SK-N-DZ (cell line): ENCODE results near the gene TMEM14B. TPM values are rescaled to one million over a fixed set of nuclear protein-coding genes. Genes with fewer than 3 reads are reported as not detected.
"Not testable (repeated sequence)": the region's sequence is repeated elsewhere in the genome, so short reads cannot be mapped to it uniquely, and the experiment has no call there.

Experiments
- DNase-seq: peaks from one replicate; pipeline ENCODE4 v3.0.0-alpha.2; 2015; ENCODE audit warnings: low spot score
- polyA plus RNA-seq, 2 experiments: library from polyadenylated mRNA; depleted of rRNA; stranded (reverse); fragments of >200 nt; gene quantifications; 2 replicates each; pipeline ENCODE4 v1.2.3, GENCODE V29; 2014

TMEM14B gene
- polyA plus RNA-seq (2014; cell fraction: cytosol; rRNA removed), result 161 TPM in 2 replicates
- 81.1 and 113 TPM in 2 replicates for polyA plus RNA-seq (2014; cell fraction: nucleus; rRNA removed)

DNA sequence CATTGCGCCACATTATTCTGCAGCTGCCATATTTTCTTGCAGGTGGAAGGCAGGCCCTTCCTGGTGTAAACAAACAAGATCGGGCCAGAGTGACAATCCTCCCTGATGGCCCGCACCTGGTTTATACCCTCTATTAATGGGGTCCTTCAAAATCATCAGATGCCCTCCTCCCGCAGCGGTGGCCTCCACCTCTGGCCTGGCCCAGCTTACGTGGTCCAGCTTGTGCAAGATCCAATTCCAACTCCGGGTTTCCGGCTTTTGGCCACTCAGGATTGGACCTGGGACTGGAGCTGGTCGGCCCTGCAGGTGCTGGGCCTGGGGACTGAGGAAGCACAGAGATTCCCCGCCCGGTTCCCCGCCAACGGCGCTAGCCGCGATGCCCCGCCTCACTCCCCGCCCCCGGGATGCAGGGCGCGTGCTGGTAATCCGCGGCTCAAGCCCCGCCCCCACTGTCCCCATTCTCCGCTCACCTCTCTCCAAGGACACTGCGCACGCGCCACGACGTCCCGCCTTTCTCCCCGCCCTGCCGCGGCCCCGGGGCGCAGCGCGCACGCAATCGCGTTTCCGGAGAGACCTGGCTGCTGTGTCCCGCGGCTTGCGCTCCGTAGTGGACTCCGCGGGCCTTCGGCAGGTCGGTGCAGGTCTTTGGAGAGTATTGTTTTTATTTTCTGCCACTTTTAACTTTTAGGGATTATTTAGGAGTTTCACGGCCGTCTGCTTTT, at the start of gene TMEM14B:
Gene TMEM14B, plus strand, starts transcription at position 555 of the 722 bp plus-strand sequence. CDS start 1,441 bp downstream, outside the sequence.
- DNase-seq, result peak; percentile 95

DNA sequence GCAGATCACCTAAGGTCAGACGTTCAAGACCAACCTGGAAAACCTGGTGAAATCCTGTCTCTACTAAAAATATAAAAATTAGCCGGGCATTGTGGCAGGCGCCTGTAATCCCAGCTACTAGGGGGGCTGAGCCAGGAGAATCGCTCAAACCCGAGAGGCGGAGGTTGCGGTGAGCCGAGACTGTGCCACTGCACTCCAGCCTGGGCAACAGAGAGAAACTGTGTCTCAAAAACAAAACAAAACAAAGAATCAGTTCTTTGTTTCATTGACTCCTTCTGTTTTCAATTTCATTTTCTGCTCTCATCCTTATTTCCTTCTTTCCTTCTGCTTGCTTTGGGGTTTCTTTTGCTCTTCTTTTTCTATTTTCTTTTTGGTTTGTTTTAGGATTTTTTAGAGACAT, 33.6 kb upstream of the TMEM14B start:
- no peak for DNase-seq

DNA sequence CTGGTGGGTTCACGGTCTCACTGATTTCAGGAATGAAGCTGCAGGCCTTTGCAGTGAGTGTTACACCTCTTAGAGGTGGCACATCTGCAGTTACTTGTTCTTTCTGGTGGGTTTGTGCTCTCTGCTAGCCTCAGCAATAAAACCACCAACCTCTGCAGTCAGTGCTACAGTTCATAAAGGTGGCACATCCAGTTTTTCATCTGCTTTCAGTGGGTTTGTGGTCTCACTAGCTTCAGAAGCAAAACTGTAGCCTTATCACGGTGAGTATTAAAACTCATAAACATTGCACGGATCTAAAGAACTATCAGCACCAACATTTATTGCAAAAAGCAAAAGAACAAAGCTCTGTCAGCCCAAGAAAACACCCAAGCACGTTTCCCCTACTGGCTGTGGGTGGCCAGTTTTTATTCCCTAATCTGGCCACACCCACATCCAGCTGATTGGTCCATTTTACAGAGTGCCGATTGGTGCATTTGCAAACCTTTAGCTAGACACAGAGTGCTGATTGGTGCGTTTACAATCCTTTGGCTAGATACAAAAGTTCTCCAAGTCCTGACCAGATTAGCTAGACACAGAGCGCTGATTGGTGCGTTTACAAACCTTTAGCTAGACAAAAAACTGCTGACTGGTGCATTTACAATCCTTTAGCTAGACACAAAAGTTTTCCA, 28.2 kb upstream of the TMEM14B start:
- no peak for DNase-seq

DNA sequence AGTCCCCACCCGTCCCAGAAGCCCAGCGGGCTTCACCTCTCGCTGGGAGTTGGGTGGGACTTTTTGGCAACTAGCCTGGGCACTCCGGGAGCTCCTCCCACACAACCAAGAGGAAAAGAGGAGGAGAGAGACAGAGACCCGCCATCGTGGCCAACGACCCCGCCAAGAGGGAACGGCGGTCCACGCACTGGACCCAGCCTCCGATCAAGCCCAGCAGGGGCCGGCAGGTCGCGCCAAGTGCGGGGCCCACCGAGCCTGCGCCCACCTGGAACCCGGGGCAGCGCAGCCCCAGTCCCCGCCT, 27.7 kb upstream of the TMEM14B start:
- no peak for DNase-seq

DNA sequence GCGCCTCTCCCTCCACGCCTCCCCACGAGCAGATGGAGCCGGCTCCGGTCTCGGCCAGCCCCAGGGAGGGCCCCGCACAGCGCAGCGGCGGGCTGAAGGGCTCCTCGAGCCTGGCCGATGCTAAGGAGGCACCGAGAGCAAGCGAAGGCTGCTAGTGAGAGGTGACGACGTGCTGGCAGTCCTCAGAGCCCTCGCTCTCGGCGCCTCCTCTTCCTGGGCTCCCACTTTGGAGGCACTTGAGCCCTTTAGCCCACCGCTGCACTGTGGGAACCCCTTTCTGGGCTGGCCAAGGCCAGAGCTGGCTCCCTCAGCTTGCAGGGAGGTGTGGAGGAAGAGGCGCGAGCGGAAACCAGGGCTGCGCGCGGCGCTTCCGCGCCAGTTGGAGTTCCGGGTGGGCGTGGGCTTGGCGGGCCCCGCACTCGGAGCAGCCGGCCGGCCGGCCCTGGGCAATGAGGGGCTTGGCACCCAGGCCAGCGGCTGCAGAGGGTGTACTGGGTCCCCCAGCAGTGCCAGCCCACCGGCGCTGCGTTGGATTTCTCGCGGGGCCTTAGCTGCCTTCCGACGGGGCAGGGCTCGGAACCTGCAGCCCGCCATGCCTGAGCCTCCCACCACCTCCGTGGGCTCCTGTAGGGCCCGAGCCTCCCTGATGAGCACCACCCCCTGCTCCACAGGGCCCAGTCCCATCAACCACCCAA, 27.2 kb upstream of the TMEM14B start:
- DNase-seq, result no peak

DNA sequence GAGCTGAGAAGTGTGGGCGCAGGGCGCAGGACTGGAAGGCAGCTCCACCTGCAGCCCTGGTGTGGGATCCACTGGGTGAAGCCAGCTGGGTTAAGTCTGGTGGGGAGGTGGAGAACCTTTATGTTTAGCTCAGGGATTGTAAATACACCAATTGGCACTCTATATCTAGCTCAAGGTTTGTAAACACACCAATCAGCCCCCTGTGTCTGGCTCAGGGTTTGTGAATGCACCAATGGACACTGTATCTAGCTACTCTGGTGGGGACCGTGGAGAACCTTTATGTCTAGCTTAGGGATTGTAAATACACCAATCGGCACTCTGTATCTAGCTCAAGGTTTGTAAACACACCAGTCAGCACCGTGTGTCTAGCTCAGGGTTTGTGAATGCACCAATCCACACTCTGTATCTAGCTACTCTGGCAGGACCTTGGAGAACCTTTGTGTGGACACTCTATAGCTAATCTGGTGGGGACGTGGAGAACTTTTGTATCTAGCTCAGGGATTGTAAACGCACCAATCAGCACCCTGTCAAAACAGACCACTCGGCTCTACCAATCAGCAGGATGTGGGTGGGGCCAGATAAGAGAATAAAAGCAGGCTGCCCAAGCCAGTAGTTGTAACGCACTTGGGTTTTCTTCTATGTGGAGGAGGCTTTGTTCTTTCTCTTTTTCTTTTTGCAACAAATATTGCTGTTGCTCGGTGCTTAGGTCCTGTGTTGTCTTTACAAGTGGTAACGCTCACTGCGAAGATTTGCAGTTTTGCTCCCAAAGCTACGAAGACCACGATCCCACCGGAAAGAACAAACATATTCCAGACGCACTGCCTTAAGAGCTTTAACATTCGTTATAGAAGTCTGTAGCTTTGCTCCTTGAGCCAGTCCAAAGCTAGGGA, 26.4 kb upstream of the TMEM14B start:
- not testable (repeated sequence) for DNase-seq

DNA sequence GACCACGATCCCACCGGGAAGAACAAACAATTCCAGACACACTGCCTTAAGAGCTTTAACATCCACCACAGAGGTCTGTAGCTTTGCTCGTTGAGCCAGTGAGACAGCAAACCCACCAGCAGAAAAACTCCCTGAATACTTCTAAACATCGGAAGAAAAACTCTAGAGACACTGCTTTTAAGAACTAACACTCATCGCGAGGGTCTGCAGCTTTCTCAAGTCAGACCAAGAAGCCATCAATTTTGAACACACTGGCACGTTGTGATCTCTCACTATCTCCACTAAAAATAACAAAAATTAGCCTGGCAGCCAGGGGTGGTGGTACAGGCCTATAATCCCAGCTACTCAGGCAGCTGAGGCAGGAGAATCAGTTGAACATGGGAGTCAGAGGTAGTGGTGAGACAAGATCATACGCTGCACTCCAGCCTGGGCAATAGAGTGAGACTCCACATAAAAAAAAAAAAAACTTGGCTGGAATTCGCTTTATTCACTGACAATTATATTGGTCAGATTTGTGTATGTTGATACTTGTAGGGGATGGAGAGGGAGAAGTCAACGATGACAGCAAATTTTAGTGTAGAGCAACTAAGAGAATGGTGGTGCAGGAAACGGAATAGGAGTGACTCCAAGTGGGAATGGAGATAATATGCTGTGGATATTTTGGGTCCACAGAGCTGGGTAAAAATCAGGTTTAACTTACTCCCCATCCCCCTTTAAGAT, 25.6 kb upstream of the TMEM14B start:
- DNase-seq, result no peak

DNA sequence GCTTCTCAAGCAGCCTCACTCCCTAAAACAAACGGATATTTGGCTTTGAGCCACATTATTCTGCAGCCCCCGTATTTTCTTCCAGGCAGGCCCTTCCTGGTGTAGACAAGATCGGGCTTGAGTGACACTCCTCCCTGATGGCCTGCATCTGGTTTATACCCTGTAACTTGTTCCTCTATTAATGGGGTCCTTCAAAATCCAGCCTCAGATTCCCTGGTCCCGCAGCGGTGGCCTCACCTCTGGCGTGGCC, 25.1 kb upstream of the TMEM14B start:
- DNase-seq, result no peak

DNA sequence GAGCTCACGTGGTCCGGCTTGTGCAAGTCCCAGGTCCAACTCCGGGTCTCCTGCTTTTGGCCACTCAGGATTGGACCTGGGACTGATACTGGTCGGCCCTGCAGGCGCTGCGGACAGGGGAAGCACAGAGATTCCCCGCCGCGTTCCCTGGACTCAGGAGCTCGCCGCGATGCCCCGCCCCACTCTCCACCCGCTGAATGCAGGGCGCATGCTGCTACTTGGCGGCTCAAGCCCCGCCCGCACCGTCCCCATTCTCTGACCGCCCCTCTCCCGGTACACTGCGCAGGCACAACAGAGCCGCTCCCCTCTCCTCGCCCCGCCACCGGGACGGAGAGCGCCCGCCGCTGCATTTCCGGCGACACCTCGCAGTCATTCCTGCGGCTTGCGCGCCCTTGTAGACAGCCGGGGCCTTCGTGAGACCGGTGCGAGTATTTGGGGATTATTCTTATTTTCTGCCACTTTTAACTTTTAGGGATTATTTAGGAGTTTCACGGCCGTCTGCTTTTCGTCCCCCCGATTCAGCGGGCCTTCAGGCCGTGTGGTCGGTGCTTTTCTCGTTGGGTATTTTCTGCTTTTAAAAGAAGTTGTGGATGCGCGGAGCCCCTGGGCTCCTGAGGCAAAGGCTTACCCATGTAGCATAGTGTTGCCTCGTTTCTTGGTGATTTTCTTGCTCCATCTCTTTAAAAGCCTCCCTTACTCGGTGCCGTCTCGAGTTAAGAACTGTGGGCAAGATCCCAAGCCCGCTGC, 24.6 kb upstream of the TMEM14B start, which contains the start of gene TMEM14C:
Gene TMEM14C, plus strand, starts transcription at position 251 of the 747 bp plus-strand sequence. CDS start 1,544 bp downstream, outside the sequence.
- peak; percentile 97 for DNase-seq

DNA sequence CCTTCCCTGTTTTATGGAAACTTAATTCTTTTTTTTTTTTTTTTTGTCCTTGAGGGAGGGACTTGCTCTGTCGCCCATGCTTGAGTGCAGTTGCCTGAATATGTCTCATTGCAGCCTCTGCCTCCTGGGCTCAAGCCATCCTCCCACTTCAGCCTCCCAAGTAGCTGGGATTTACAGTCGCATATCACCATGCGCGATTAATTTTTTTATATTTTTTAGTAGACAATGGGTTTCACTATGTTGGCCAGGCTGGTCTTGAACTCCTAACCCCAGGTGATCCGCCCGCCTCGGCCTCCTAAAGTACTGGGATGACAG, 24.1 kb upstream of the TMEM14B start:
- DNase-seq, result no peak

DNA sequence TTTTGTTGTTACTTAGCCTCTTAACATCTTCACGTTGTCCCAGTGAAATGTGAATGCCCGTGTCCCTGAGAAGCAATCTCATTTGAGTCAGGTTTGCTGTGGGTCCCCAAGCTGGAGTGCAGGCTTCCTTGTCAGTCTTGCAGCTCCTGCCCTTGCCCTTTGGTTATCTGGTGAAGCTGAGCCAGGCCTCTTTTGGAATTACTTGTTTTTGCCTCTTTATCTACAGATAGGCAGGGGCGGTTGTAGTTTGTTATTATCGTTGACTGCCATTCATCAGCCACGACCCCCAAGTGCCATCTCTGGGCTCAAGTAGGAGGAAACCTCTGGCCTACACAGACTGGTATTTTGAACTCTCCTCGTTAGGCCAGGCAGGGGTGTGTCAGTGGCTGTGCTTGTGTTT, 22.6 kb upstream of the TMEM14B start:
- no peak for DNase-seq

DNA sequence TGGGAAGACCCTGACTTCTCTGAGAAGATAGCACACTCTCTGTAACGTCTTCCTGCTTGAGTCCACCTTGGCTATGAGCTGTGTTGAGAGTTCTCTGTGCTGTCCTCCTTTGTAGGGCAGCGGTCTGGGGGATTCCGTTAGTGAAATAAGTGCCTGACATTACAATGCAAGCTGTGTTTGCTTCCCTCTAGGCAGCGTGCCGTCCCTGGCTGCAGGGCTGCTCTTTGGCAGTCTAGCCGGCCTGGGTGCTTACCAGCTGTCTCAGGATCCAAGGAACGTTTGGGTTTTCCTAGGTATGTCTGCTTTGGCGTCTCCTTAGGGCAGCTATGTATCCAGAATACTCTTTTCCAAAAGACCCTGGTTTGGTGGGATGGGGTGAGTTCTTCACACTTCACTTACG, 21.9 kb upstream of the TMEM14B start:
- no peak for DNase-seq

DNA sequence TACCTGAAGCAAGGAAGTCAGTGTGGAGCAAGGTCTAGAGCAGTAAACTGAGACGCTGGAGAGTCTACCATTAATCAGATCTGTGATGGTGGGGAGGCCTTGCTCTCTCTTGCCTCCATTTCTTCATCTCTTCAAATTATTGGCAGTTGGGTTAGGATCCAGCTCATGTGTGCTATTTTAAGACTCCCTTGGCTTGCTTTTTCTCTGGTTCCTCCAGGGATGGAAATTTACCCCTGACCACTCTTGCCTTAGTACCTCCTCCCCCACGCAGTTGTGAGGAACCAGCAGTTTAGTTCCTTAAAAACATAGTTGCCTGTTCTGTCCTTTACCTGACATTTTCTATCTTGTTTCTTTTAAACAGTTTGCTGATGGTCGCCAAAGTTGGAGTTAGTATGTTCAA, 17.4 kb upstream of the TMEM14B start:
- no peak for DNase-seq

DNA sequence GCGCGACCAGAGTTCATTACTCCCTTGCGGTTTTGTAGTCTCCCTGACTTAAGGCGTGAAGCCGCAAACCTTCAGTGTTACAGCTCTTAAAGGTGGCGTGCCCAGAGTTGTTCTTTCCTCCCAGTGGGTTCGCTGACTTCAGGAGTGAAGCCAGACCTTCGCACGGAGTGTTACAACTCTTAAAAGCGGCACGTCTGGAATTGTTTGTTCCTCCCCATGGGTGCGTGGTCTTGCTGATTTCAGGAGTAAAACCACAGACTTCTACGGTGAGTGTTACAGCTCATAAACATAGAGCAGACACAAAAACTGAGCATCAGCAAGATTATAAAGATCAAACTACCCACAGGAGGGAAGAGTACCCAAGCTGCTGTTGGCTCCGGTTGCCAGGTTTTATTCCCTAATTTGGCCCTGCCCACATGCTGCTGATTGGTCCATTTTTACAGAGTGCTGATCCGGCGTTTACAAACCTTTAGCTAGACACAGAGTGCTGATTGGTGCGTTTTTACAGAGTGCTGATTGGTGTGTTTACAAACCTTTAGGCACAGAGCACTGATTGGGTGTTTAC, 14.4 kb upstream of the TMEM14B start:
- no peak for DNase-seq

DNA sequence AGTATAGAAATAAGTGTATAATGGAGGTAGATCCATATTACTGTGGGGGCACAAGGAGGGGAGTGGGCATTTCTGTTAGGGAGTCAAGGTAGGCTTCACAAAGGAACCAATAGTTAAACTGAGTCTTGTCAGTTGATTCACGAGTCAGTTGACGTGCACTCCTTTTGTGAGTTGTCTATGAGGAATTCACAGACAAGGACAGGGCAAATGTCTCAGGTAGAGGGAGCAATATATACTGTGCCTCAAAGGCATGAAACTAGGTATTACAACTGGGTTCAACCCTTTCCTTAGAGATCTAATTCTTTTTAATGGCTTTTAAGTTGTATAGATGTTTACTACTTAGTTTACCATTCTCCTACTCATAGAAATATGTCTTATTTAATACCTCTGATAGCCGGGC, 13.7 kb upstream of the TMEM14B start:
- no peak for DNase-seq

DNA sequence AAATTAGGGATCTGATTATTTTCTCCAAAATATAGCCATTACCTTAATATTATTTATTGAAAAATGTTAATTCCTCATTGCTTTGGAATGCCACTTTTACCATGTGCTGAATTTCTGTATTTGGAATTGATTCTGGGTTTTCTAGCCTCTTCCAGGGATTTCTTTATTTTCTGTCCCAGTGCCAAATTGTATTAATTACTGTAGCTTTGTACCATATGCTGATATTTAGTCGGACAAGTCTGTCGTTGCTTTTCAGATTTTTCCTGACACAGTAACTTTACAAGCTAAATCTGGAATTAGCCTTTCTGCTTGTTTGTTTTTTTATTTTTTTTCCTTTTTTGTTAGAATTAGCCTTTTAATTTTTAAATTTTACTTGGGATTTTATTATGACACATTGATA, 10.9 kb upstream of the TMEM14B start:
- DNase-seq, result no peak

DNA sequence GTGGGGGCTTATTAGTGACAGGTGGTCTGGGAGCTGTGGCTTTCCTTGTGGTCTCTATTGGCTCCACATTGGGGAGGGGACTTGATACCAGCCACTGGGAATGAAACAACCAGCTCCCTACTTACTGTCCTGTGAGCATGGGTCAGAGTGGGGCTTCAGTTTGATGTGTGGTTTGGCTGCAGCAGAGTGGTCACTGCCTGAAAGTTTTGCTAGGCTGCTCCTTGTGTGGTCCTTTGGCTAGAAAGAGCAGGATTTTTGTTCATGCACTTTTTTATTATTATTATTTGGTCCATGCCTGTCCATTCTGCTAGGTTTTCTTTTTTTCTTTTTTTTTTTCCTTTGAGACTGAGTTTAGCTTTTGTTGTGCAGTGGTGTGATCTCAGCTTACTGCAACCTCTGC, 7.5 kb upstream of the TMEM14B start:
- no peak for DNase-seq

DNA sequence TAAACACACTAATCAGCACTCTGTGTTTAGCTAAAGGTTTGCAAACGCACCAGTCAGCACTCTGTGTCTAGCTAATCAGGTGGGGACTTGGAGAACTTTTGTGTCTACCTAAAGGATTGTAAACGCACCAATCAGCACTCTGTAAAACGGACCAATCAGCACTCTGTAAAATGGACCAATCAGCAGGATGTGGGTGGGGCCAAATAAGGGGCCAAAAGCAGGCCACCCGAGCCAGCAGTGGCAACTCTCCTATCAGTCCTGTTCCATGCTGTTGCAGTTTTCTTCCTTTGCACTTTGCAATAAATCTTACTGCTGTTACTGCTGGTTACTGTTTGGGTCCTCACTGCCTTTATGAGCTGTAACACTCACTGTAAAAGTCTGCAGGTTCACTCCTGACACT, 6.0 kb upstream of the TMEM14B start:
- not testable (repeated sequence) for DNase-seq

DNA sequence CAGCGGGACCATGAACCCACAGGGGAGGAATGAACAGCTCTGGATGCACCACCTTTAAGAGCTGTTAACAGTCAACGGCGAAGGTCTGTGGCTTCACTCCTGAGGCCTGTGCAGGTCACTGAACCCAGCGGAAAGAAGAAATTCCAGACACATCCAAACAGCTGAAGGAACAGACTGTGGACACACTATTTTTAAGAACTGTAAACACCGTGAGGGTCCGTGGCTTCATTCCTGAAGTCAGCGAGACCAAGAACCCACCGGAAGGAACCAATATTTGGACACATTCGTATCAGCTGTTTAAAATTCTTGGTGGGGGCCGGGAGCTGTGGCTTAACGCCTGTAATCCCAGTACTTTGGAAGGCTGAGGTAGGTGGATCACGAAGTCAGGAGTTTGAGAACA, 5.4 kb upstream of the TMEM14B start:
- DNase-seq, result no peak

DNA sequence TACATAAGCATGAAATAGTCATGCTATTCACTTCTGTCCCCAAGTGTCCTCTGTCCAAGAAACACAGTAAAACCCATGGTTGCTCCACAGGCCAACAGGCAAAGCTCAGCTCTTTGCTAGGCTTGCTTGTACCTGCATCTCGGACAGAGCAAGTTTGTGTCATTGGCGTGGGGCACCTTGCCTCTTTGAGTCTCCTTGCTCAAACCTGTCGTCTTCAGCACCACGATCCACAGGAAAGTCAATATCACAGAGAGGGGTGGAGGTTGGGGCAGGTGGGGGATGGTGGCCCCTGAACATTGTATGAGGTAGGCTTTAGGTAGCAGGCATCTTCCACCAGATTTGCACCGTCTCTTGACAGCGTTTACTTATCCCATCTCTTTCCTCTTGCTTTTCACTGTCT, 4.1 kb upstream of the TMEM14B start:
- DNase-seq, result no peak
